CD4-positive, alpha-beta T cell treated with Interferon gamma for 1 hour (primary cell): ENCODE data around the gene ABHD8.
A peak's percentile ranks its signal among the peaks of the same experiment; 100 is the strongest.

Source experiments
- DNase-seq: peaks from one replicate; pipeline ENCODE4 v3.0.0-alpha.2; 2020

ABHD8 gene

GRCh38 chr19:17263712-17264640 is 39.2 kb downstream of the ABHD8 start:
- no peak for DNase-seq

- DNase-seq, result no peak
Observed at GRCh38 chr19:17262557-17262956, 40.7 kb downstream of the ABHD8 start.

GRCh38 chr19:17260842-17261325 is 42.3 kb downstream of the ABHD8 start:
- DNase-seq, result peak; percentile 86

- DNase-seq, result no peak
Observed at GRCh38 chr19:17259934-17260333, 43.3 kb downstream of the ABHD8 start.

GRCh38 chr19:17259118-17259780 is 44.0 kb downstream of the ABHD8 start:
- DNase-seq, result no peak

GRCh38 chr19:17256130-17256529 is 47.1 kb downstream of the ABHD8 start:
- no peak for DNase-seq

- DNase-seq, result no peak
Observed at GRCh38 chr19:17255150-17255621, 48.0 kb downstream of the ABHD8 start.

- DNase-seq, result no peak
Observed at GRCh38 chr19:17254636-17255035, 48.6 kb downstream of the ABHD8 start.

GRCh38 chr19:17249887-17250548 is 53.2 kb downstream of the ABHD8 start:
- no peak for DNase-seq

- DNase-seq, result no peak
Observed at GRCh38 chr19:17248011-17248776, 55.0 kb downstream of the ABHD8 start.

GRCh38 chr19:17246681-17247425 is 56.4 kb downstream of the ABHD8 start:
- no peak for DNase-seq

GRCh38 chr19:17245535-17245984 is 57.7 kb downstream of the ABHD8 start, which contains the start of gene NR2F6:
Gene NR2F6, minus strand, starts transcription at chr19:17245919. Its CDS starts 699 bp downstream, at chr19:17245220.
- no peak for DNase-seq

GRCh38 chr19:17244618-17245534 is 58.3 kb downstream of the ABHD8 start:
- no peak for DNase-seq

GRCh38 chr19:17243830-17244617 is 59.2 kb downstream of the ABHD8 start:
- no peak for DNase-seq

GRCh38 chr19:17243211-17243829 is 59.9 kb downstream of the ABHD8 start:
- no peak for DNase-seq

- DNase-seq, result no peak
Observed at GRCh38 chr19:17242431-17243208, 60.6 kb downstream of the ABHD8 start.
